Myocyte (in vitro differentiated cells): ENCODE measurements around the gene GALNT12. TPM values are rescaled to one million over a fixed set of nuclear protein-coding genes. Genes with fewer than 3 reads are reported as not detected.

ENCODE experiments used
- DNase-seq: peaks from one replicate; pipeline ENCODE4 v3.0.0-alpha.2; 2012; ENCODE audit warnings: low read depth
- total RNA-seq: library from RNA; depleted of rRNA; stranded (reverse); fragments of >200 nt; gene quantifications from 2 replicates; pipeline ENCODE4 v1.2.3, GENCODE V29; 2014

Gene GALNT12
- total RNA-seq, 1 donor from 2014 or later, result 0.32 TPM

DNA sequence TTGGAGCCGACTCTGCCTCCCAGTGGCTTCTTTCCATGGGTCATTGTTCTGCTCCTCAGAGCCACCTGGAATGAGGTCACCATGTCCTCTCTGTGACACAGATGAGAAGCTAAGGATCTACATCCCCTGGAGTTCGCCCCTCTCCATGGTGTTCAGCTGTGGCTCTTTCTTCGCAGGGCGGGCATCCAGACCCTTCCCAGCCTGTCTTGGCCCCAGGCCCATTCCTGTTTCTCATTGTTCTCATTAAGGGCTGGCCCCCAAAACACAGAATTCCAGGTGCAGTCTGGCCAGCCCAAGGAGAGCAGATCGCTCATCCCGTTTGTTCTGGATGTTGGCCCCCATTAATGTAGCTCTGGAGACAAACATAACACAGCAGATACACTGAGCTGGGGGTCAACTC is 69.8 kb downstream of the GALNT12 start:
- no peak for DNase-seq

DNA sequence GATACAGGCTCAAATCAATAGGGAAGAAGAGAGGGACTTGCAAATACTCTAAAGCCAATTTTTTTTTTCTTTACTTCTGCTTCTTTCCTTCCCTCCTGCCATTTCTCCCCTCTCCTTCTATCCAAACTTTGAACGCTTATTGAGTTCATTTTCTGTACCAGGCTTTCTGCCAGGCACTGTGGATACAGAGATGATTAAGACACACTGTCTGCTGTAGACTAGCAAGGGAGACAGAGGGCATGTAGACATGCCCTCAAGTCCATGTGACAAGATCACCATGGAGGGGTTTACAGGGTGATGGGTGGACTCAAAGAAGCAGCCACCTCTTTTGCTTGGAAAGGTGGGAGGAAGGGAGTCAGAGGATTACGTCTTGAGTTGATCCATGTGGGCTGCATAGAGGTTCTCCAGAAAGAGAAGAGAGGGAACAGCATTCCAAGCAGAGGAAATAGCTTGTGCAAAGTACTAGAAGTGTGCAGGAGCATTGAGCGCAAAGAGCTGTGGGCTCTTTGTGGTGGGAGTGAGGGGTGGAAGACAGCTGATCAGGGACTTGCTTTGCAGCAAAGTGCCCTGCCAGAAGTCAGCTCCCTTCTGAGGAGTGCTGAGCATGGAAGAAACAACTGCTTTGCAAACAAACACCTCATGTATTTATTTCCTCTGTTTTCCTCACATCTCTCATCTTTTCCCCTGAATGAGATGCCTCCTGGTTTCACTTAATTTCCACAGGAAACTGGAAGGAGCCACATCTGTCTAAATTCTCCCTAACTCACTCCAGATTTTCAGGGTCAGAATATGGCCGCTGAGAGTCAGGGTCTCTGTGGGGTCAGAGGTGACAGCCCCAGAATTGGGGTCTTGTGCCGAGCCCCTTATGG is 71.9 kb downstream of the GALNT12 start:
- no peak for DNase-seq

DNA sequence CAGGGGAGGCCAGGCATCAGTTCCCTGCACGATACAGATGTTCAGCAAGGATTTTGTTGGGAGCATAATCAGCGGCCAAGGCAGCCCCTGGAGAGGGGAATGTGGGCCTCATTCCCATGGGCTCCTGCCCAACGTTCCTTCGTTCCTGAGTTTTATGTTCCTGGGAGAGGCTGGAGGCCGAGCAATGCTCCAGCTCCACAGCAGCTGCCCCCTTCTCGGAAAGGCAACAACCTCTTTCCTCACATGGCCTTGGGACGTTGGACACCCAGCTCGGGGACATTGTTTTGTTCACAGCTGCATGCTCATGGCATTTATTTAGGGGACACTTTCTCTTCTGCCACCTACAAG is 72.5 kb downstream of the GALNT12 start:
- no peak for DNase-seq

DNA sequence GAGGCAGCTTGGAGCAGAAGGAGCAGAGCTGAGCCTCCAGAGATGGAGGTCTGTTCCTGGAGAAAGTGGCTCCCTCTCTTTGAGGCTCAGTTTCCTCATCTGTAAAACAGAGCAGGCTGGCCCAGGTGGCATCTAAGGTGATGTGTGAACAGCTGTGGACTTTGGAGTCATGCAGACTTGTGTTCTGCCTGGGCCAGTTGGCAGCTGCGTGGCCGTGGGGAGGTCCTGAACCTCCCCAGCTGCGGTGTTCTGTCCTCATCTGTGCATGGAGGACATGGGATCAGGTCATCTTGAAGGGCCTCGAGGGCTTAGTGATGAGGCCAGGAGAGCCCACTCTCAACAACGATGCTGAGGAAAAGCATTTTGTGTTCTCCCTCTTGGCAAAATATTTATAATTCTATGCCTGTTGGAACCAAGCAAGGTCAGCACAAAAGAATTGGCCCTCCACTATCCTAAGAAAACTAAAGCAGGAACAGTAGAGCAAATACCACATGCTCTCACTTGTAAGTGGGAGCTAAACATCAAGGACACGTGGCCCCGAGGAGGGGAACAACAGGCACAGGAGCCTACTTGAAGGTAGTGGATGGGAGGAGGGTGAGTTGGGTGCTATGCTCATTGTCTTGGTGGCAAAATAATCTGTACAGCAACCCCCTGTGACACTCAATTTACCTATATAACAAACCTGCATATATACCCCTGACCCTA is 73.0 kb downstream of the GALNT12 start:
- DNase-seq, result no peak

DNA sequence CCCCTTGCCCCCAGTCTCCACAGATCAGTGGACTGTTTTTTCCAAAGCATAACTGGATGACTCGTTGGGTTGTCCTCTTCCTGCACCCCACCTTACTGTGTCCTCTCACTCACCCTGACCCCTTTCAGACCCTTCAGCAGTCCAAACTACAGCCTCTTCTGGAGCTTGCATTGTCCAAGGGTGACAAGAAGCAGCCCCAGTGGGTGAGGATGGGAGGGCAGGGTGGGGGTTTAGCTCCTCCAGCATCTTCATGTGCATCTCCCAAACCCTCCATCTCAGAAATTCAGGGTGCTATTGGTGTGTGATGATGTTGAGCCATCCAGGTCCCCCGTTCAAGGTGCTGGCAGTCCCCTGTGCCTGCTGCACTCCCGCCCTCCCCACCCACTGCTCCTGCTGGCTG is 73.9 kb downstream of the GALNT12 start:
- no peak for DNase-seq

DNA sequence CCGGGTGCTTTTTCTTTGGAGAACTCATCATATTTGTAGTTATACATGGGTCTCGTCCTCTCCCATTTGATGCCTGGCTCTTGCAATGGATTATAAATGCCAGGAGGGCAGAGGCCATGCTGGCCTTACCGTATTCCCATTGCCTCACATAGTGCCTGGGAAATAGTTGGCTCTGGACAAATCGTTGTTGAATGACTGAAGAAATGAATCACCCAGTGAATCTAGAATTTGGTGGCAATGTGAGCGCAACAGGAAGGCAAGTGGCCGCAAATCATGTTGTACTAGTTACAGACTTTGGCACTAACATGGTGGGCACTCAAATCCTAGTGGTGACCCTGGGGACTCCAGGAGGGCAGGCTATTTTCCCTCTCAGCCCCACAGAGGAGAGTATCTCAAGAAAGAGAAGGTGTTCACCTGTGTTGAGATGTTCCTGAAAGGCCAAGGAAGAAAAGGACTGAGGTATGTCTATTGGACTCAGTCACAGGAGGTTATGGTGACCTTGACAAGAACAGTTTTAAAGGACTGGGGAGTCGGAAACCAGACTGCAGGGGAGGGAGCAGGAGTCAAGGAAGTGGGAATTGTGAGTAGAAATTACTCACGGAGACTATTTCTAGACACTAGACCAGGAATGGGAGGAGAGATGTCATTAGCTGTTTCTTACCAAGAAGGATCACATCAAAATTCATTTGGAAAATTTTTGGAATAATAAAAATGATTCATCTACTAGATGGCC is 74.5 kb downstream of the GALNT12 start:
- DNase-seq, result no peak

DNA sequence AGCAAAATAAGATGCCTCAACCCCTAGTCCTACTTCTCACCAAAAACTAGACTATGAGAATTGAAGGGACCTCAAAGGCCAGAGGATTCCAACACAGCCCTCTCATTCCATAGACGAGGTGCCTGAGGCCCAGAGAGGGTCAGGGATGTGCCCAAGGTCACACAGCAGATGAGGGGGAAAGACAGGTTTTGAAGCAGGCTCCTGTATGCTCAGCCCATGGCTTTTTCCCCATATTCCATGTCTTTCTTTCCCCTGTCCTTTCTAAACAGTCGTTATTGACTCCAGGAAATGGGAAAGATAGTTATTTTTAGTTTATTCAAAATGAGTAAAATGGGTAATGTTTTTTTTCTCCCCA is 75.1 kb downstream of the GALNT12 start:
- no peak for DNase-seq

DNA sequence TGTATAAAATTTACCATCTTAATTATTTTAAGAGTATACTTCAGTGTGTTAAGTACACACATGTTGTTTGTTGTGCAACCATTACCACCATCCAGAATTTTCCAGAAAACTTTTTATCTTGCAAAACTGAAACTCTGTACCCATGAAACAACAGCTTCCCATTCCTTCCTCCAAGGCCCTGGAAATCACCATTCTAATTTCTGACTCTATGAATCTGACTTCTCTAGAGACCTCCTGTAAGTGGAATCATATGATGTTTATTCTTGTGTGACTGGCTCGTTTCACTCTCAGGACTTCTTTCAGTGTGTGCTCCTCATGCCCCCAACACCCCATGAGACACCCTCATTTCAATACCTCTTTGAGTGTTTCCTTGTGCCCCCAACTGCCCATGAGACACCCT is 75.8 kb downstream of the GALNT12 start:
- DNase-seq, result no peak

DNA sequence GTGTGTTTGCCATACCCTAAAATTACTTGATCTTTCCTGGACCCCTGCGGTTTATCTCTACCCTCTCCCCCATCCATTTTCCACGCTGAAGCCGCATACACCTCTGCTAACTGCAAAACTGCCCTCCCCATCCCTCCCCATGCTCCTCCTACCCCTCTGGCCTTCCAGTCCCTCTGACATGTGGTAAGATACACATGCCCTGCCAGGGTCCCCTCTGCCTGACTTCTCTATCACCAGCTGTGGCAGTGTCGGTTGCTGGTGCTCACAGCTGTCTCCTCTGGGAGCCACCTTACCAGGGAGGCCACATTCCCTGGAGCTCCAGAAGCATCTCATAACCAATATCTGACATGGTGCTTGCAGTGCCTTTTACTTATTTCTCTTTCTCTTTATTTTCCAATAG is 77.4 kb downstream of the GALNT12 start:
- no peak for DNase-seq

DNA sequence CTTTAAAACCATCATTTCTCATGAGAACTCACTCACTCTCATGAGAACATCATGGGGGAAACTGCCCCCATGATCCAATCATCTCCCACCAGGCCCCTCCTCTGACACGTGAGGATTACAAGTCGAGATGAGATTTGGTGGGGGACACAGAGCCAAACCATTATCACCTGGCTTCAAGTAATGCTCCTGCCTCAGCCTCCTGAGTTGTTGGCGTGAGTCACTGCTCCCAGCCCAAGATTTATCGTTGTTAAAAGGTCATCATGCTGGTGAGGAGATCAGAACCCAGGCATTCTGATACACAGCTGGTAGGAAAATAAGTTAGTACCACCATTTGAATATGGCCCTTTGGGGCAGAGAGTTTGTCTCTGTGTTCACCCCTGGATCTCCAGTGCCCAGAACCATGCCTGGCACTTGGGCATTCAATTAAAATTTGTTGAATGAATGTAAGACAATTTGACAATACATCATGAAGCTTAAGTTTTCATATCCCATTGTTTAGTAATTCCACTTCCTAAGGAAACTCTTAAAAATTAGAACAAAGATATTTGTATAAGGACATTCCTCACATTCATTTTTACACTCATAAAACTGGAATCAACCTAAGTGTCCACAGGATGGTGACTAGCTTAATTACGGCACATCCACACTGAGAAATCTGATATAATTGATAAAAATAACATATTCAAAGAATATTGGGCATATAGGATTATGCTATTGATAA is 78.3 kb downstream of the GALNT12 start:
- no peak for DNase-seq

DNA sequence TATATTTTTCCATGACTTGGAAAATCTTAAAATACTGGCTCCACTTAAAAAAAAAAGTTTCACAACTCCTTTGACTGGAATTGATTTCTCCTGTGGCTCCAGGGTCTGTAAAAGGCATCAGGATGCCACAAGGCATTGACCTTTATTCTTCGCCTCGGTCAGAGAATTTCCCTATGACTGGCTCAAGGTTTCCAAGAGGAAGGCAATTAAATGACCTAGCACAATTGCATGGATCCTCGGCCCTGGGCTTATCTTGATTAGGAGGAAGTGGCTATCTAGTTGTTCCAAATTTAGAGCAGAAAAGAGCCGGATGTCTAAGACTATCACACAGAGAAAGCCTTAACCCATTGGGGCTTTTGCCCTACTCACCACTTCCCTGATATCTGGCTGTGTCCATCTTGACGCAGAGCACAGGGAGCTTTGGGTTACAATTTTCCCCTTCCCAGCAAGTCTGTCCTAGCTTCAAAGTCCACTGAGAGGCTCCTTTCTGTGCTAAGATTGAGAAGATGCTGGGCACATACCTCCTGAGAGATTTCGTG is 79.3 kb downstream of the GALNT12 start:
- no peak for DNase-seq

DNA sequence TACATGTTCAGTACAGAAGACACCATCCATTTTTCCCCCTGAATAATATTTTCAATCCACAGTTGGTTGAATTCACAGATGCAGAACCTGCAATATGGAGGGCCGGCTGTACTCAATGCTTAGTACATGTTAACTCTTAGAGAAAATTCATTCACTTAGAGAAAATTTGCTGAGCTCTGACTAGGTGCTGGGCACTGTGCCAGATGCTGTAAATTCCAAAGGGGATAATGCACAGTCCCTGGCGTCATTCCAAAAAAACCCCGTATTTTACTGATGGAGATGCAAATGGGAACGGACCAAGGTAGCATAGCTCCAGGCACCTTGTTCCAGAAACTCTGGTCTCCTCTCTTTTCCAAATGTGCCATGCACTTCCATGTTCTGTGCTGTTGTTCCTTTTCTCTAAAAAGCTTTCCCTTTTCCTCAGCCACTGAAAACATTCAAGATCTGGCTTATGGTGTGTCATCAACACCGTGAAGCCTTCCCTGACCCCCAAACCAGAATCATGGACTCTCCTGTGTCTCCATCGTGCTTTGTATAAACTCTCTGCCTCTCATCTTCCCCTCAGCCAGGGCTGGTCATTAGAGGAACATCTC is 80.5 kb downstream of the GALNT12 start:
- DNase-seq, result no peak

DNA sequence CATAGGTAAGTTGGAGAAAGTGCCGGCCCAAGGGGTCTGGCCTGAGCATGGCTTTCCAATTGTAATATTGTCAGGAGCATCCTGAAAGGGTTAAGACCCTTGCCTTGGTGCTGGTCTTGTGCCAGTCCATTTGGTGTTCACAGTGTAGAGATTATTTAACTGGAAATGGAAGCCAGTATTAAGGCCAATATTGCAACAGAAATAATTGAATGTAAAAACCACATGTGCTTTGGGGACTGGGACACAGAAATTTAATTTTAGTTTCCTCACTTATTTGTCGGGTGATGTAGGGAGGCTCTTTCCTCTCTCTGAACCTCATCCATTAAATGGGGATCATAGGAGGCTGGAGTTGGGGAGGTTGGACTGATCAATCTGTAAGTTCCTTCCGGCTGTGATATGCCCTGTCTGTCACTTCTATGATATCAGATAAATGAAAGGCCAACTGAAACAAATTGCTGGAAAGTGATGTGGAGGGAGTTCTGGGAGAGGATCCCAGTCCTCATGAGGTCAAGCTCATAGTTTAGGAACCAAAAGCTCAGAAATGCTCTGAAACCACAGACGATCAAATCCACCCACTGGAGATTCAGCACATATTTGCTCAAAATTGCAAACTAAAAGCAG is 81.4 kb downstream of the GALNT12 start:
- DNase-seq, result no peak

DNA sequence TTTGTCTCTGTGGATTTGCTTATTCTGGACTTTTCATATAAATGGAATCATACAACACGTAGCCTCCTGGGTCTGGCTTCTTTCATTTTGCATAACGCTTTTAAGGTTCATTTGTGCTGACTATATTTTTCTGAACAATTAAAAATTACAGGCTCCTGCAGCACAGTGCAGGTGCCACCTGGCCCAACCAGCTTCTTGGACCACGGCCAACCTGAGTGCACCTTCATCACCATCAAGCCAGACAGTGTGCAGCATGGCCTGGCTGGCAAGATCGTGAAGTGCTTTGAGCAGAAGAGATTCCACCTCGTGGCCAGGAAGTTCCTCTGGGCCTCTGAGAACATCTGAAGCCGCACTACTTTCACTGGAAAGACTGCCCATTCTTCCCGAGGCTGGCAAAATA is 82.8 kb downstream of the GALNT12 start:
- DNase-seq, result no peak

DNA sequence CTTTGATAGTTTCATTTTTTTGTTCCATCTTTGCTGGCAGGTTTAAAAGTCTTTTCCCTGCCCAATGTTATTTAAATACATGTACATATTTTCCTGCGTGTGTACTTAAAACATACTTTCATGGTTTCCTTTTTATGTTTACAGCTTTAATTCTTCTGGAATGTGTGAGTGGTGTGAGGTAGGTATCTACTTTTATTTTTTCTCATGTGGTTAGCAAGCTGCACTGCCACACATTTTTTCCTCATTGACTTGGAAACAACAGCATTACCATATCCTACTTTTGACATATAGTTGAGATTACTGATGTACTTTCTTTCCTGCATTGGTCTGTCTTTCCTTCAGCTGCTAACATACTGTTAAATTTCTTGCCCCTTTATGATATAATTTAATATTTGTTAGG is 84.8 kb downstream of the GALNT12 start:
- DNase-seq, result no peak

DNA sequence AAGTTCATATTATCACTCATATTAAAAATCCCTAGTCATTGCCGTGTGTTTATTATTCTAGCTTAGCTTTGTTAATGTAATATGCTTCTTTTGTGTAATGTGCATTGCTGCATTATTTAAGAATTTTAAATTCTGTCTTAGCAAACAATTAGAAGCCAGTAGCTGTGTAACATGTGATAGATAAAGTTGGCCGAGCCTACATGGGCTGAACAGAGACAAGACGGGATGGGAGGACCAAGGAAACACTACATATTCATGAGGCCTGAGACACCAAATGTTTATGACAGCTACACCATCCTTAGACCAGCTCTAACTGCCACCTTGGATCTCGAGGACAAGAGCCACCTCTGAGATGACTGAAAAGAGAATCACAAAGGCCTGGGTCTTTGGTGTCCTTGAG is 85.2 kb downstream of the GALNT12 start:
- DNase-seq, result no peak

DNA sequence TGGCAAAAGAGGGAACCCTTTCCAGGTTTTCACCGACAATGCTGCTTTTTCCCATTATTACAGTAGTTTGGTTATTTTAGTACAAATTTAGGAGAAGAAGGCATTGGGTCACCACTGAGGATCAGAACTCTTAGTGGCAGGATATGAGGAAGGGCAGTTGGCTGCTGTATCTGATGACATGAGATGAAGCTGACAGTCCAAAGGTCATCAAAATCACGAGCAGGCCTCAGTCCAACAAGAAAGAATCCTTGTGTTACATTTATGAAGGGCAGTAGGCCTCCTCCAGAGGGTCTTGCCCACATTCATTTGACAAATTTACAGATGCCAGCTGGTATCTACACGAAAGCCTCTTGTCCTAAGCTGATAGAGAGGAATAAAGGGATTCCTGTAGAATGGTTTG is 86.7 kb downstream of the GALNT12 start:
- DNase-seq, result no peak

DNA sequence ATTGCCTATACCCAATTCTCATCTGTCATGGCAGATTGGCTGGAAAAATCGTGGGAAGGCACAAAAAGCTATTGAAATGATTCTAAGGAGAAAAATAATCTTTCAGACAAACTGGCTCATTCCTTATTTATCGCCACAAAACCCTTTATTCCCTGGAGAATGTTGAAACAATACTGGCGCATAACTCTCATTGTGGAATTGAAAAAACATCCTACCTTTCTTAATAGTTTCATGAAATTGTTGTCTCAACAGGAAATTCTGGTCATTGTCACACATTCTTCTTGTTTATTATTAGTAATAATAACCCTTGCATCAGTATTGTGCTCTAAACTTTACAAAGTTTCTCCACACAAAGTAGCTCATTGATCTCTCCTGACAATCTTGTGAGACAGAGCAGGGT is 87.3 kb downstream of the GALNT12 start:
- DNase-seq, result no peak

DNA sequence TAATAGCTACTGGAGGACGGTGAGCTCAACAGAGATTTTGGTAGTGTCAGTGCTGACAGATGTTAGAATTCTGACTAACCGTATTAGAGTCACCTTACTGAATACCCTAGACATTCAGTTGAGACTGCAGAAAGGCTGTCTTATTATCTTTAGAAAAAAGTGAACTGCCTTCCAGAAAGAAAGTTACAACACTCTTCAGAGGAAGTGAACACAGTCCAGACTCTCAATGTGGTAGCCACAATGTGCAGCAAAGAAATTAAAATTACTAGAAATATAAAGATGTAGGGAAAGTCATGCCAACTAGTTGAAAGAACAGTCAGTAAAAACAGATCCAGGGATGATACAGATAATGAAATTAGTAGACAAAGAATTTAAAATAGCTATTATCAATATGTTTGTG is 89.2 kb downstream of the GALNT12 start:
- DNase-seq, result no peak

DNA sequence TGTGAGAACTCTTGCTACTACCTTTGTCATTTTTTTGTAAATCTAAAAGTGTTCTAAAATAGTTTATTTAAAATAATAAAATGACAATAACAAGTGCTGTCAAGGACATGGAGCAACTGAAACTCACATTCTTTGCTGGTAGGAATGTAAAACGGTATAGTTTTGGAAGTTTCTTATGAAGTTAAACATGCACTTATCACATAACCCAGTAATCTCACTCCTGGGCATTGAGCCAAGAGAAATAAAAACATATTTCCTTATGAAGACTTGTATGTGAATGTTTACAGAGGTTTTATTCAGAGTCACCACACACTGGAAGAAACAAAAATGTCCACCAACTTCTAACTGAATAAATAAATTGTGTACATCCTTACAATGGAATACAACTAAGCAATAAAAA is 90.3 kb downstream of the GALNT12 start:
- no peak for DNase-seq
